GM18951 (cell line): ENCODE measurements around the gene MS4A1.
"Not testable (repeated sequence)": the region's sequence is repeated elsewhere in the genome, so short reads cannot be mapped to it uniquely, and the experiment has no call there.

Experiments
- POLR2A ChIP-seq: IDR thresholded peaks from 4 replicates; pipeline ENCODE4 v1.6.1; 2011; ENCODE audit warnings: mild to moderate bottlenecking; ENCODE audit not compliant: insufficient read length, insufficient read depth; ENCODE audit errors: extremely low read depth
- in situ Hi-C: fragments of 300-500 bp; cut with MboI; formaldehyde crosslinking; loops from one replicate; pipeline ENCODE4 v1.12.0; 2022; ENCODE audit warnings: low sequenced_read_pairs, mixed read lengths, inconsistent platforms; ENCODE audit not compliant: unreplicated experiment

Gene MS4A1

GRCh38 chr11:60455531-60456042 is at the start of gene MS4A1:
MS4A1 (plus strand) TSS chr11:60455847; CDS start chr11:60462375, 6,528 bp downstream.
- peak; percentile 84 for TF ChIP-seq POLR2A
- in situ Hi-C loops = loop anchor here (5.0 kb wide), 1 partner anchor 88 kb away; no protein-coding TSS in a partner anchor

GRCh38 chr11:60420015-60420414 is 35.6 kb upstream of the MS4A1 start:
- in situ Hi-C loops = no loop called here
- TF ChIP-seq POLR2A = no peak

- in situ Hi-C loops = no loop called here
- no peak for TF ChIP-seq POLR2A
These were observed 33.0 kb upstream of the MS4A1 start for GRCh38 chr11:60422609-60423008.

- TF ChIP-seq POLR2A = no peak
- in situ Hi-C loops = no loop called here
These were observed 27.1 kb upstream of the MS4A1 start for GRCh38 chr11:60428517-60428916.

GRCh38 chr11:60429272-60429671 is 26.4 kb upstream of the MS4A1 start, which contains the start of gene MS4A5:
MS4A5 (plus strand) TSS chr11:60429572; CDS start chr11:60429675, 103 bp downstream.
- in situ Hi-C loops = no loop called here
- TF ChIP-seq POLR2A = no peak

- TF ChIP-seq POLR2A = no peak
- in situ Hi-C loops = no loop called here
These were observed 24.4 kb upstream of the MS4A1 start for GRCh38 chr11:60431251-60431650.

GRCh38 chr11:60433401-60433800 is 22.2 kb upstream of the MS4A1 start:
- no peak for TF ChIP-seq POLR2A
- in situ Hi-C loops = no loop called here

- no peak for TF ChIP-seq POLR2A
- in situ Hi-C loops = no loop called here
These were observed 8.6 kb upstream of the MS4A1 start for GRCh38 chr11:60447070-60447469.

GRCh38 chr11:60447846-60448245 is 7.8 kb upstream of the MS4A1 start:
- TF ChIP-seq POLR2A = no peak

GRCh38 chr11:60451185-60451584 is 4.5 kb upstream of the MS4A1 start:
- in situ Hi-C loops = not testable (repeated sequence)

More at GRCh38 chr11:60447846-60448245, 7.8 kb upstream of the MS4A1 start:
- in situ Hi-C loops = no loop called here

GRCh38 chr11:60454212-60454611 is 1.4 kb upstream of the MS4A1 start:
- in situ Hi-C loops = no loop called here
- TF ChIP-seq POLR2A = no peak

- peak; percentile 58 for TF ChIP-seq POLR2A
- in situ Hi-C loops = loop anchor here (5.0 kb wide), 1 partner anchor 90 kb away; no protein-coding TSS in a partner anchor
These were observed 1.9 kb downstream of the MS4A1 start for GRCh38 chr11:60457576-60457975.

GRCh38 chr11:60459345-60459744 is 3.7 kb downstream of the MS4A1 start:
- in situ Hi-C loops = loop anchor here (5.0 kb wide), 1 partner anchor 92 kb away; no protein-coding TSS in a partner anchor
- no peak for TF ChIP-seq POLR2A

GRCh38 chr11:60468829-60469228 is 13.2 kb downstream of the MS4A1 start:
- TF ChIP-seq POLR2A = no peak

GRCh38 chr11:60469723-60470122 is 14.1 kb downstream of the MS4A1 start:
- in situ Hi-C loops = no loop called here
- no peak for TF ChIP-seq POLR2A

More at GRCh38 chr11:60468829-60469228, 13.2 kb downstream of the MS4A1 start:
- in situ Hi-C loops = no loop called here
